Lung (tissue), 12 donors: ENCODE measurements around the gene ZNF672. TPM values are rescaled to one million over a fixed set of nuclear protein-coding genes. Genes with fewer than 3 reads are reported as not detected.

Experiments
- ATAC-seq: fragments of 200-7000 bp; cut with Tn5 transposase; one replicate; pipeline ENCODE4 v1.9.1; 2020; ENCODE audit warnings: moderate number of reproducible peaks; ENCODE audit not compliant: insufficient read depth, low FRiP score
- DNase-seq, 3 donors: peaks; one replicate each; pipeline ENCODE4 v3.0.0-alpha.2; 2013 to 2017
- H3K27ac ChIP-seq, 2 donors: one replicate each; pipeline ENCODE4 v1.5.1; 2013; ENCODE audit warnings: mild to moderate bottlenecking in 2 of 2, moderate library complexity in 2 of 2, control low read depth in 1 of 2, inconsistent platforms in 1 of 2, low read depth in 1 of 2, low read length in 1 of 2
- H3K27me3 ChIP-seq, 3 donors: one replicate each; pipeline ENCODE4 v1.5.1; 2013; ENCODE audit warnings: low read length in 2 of 3; ENCODE audit not compliant: control insufficient read depth in 3 of 3, insufficient read depth in 3 of 3
- H3K36me3 ChIP-seq, 4 donors: one replicate each; pipeline ENCODE4 v1.5.1; 2013; ENCODE audit warnings: low read length in 4 of 4, mild to moderate bottlenecking in 1 of 4, moderate library complexity in 1 of 4; ENCODE audit not compliant: control insufficient read depth in 4 of 4, insufficient read depth in 4 of 4
- H3K4me1 ChIP-seq, 5 donors: one replicate each; pipeline ENCODE4 v1.5.1; 2013; ENCODE audit warnings: low read length in 5 of 5, mild to moderate bottlenecking in 2 of 5, moderate library complexity in 1 of 5; ENCODE audit not compliant: control insufficient read depth in 5 of 5, insufficient read depth in 5 of 5
- H3K4me3 ChIP-seq: one replicate; pipeline ENCODE4 v1.5.1; 2013; ENCODE audit warnings: mild to moderate bottlenecking, control low read depth, moderate library complexity
- H3K9ac ChIP-seq, 2 donors: one replicate each; pipeline ENCODE4 v1.5.1; 2013; ENCODE audit warnings: low read length in 2 of 2, control low read depth in 1 of 2; ENCODE audit not compliant: insufficient read depth in 1 of 2
- H3K9me3 ChIP-seq, 4 donors: one replicate each; pipeline ENCODE4 v1.5.1; 2013; ENCODE audit warnings: low read length in 3 of 4, mild to moderate bottlenecking in 1 of 4, moderate library complexity in 1 of 4; ENCODE audit not compliant: control insufficient read depth in 4 of 4, insufficient read depth in 3 of 4
- CTCF ChIP-seq: IDR thresholded peaks from 2 replicates; pipeline ENCODE4 v1.5.1; 2012; ENCODE audit warnings: mild to moderate bottlenecking; ENCODE audit errors: control extremely low read depth, extremely low read depth
- WGBS, 2 donors: extraction: QIAGEN DNeasy Blood & Tissue Kit; methylation state at CpG; one replicate each; pipeline ENCODE4 v1.1.7; 2013; 5-methylcytosine and 5-hydroxymethylcytosine counted together
- polyA plus RNA-seq, 2 donors: library from polyadenylated mRNA; stranded (reverse); fragments of 200-250 nt; gene quantifications; one replicate each; pipeline ENCODE4 v1.2.1, GENCODE V29; 2013
- total RNA-seq, 2 donors: library from RNA; depleted of rRNA in 1 of 2; stranded (reverse); fragments of >200 nt in 1 of 2; gene quantifications; one replicate each; pipeline ENCODE4 v1.2.1, GENCODE V29; 2014 to 2021
- donor health status: control.
- donor health status: control.
- donor health status: Bipolar disorder and iron deficiency.
- donor health status: healthy.
- donor health status: DM: yes; HTN: yes; CAD: no.

Gene ZNF672
- total and polyA plus RNA-seq, 4 donors, result 17.1 to 41.3 (median 31.3) TPM

- H3K4me3 ChIP-seq, result peak overlapping the region; percentile 30
- peaks cover 0 to 25% (median 4%) of the 10 kb centered on the region in 5 donors for H3K4me1 ChIP-seq
- no peaks in the 10 kb centered on the region for H3K36me3 ChIP-seq
- DNase-seq (peak; percentile 84 to 90 (median 88)), ATAC-seq (peak; percentile 56)
- 9 to 11% methylated on average over 39 to 46 of the region's 46 CpGs for WGBS, 2 donors
- H3K9me3 ChIP-seq, result no peaks in the 10 kb centered on the region
- H3K27me3 ChIP-seq, result no peaks in the 10 kb centered on the region
- no peak for TF ChIP-seq CTCF
- H3K27ac ChIP-seq, result peak overlapping the region; percentile 11 to 65
- H3K9ac ChIP-seq, result peak overlapping the region in 1 of 2 donors; percentile 20
Measured at GRCh38 chr1:248862998-248863881, 25.2 kb downstream of the ZNF672 start.

GRCh38 chr1:248871837-248872401 is 33.9 kb downstream of the ZNF672 start:
- H3K27ac ChIP-seq, result peak overlapping the region in 1 of 2 donors; percentile 56

GRCh38 chr1:248872752-248873408 is 34.9 kb downstream of the ZNF672 start:
- no peaks in the 10 kb centered on the region for H3K27me3 ChIP-seq
- TF ChIP-seq CTCF, result no peak
- no peaks in the 10 kb centered on the region for H3K36me3 ChIP-seq
- H3K4me3 ChIP-seq, result peak overlapping the region; percentile 73
- peak overlapping the region; percentile 93 to 98 for H3K27ac ChIP-seq
- DNase-seq (peak; percentile 79 to 86 (median 80)), ATAC-seq (peak; percentile 70)
- peaks cover 0 to 3% (median 0%) of the 10 kb centered on the region in 5 donors for H3K4me1 ChIP-seq
- peak overlapping the region; percentile 75 to 100 for H3K9ac ChIP-seq
- H3K9me3 ChIP-seq, result no peaks in the 10 kb centered on the region
- 1 to 4% methylated on average over 30 to 31 of the region's 31 CpGs for WGBS, 2 donors

More at GRCh38 chr1:248871837-248872401, 33.9 kb downstream of the ZNF672 start:
- H3K9ac ChIP-seq, result no peak overlapping the region
- H3K4me3 ChIP-seq, result no peak overlapping the region
- H3K4me1 ChIP-seq, result peaks cover 0 to 3% (median 0%) of the 10 kb centered on the region in 5 donors
- 97 to 98% methylated on average over 3 of the region's 3 CpGs for WGBS, 2 donors
- DNase-seq, result peak in 2 of 3 donors; percentile 16 to 18
- H3K27me3 ChIP-seq, result no peaks in the 10 kb centered on the region
- no peaks in the 10 kb centered on the region for H3K36me3 ChIP-seq
- TF ChIP-seq CTCF, result no peak
- ATAC-seq, result no peak
- H3K9me3 ChIP-seq, result no peaks in the 10 kb centered on the region
